HS-27A (cell line): ENCODE data around the gene GRIK4.

ENCODE experiments used
- DNase-seq: peaks from one replicate; pipeline ENCODE4 v3.0.0-alpha.2; 2012; ENCODE audit warnings: low read depth, missing footprints

GRIK4 gene

GRCh38 chr11:120881596-120881995 lies 370.0 kb downstream of the GRIK4 start:
- DNase-seq = no peak

DNA sequence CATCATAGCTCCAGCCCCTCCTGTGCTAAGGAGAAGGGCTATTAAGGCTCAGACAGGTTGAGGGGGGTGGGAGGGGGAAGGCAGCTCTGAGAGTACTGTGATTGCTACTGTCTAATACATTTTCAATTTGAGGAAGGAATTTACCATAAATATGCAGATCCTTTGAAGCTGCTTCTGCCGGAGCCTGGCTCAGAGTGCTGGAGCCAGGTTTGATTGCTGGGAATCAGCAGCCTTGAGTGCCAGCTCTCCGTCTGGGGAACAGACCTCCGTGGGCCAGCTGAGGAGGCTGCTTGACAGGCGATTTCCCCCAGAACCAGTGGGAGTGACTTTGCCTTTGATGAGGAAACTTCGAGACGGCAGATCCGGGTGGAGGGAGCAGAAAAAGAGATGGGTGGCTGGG lies 370.6 kb downstream of the GRIK4 start:
- no peak for DNase-seq

- DNase-seq = no peak
Measured at GRCh38 chr11:120883404-120884080, 372.0 kb downstream of the GRIK4 start.

- DNase-seq = no peak
Measured at GRCh38 chr11:120884154-120885020, 372.8 kb downstream of the GRIK4 start.

DNA sequence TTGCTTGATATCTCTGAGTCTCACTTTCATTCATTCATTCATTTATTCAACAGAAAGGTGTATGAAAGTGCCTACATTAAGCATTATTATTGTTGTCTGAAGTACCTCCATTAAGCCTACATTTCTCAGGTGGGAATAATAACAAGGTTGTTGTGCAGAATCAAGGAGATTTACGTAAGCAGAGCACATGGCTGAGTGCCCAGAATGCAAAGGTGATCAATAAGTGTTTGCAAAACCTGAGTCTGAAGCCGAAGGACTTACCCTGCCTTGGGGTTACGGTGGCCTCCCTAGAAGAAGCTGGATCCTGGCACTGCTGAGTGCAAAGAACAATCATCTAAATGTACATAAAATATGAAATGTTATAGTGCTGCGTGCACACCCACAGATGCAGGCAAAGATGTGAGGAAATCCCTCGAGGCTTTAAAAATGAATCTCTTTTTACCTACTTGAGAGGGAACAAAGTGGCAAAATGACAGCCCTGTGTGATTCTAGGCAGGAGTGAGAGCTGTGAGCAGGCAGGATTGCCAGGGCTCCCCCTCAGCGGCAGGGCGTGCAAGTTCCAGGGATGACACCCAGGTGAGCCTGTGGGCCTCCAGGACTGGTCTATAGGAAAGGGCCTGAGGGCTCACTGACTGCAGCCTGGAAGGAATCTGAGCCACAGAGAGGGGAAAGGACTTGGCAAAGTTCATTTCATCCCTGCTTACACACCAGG lies 379.2 kb downstream of the GRIK4 start:
- no peak for DNase-seq

GRCh38 chr11:120893440-120894201 lies 382.1 kb downstream of the GRIK4 start:
- no peak for DNase-seq

- DNase-seq = no peak
Measured at GRCh38 chr11:120894202-120894985, 382.8 kb downstream of the GRIK4 start.

GRCh38 chr11:120896687-120897086 lies 385.1 kb downstream of the GRIK4 start:
- DNase-seq = no peak

GRCh38 chr11:120898568-120898967 lies 387.0 kb downstream of the GRIK4 start:
- DNase-seq = no peak

DNA sequence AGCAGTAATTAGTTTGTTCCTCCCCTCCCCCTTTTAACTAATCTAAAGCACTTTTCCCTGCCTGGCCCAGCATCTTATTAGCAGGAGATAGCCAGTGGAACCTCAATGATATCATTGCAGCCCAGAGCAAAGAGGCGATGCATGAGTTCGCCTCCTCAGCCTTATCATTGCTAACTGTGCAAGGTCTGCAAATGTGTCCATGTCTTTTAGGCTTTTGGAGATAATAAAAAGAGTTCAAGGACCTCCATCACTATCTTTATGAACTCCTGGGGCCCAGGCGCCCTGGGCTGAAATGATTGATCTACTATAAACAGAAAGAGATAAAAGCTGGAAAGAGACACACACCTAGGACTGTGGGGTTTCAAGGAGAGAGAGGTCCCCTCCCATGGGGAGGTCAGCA lies 388.2 kb downstream of the GRIK4 start:
- DNase-seq = no peak

DNA sequence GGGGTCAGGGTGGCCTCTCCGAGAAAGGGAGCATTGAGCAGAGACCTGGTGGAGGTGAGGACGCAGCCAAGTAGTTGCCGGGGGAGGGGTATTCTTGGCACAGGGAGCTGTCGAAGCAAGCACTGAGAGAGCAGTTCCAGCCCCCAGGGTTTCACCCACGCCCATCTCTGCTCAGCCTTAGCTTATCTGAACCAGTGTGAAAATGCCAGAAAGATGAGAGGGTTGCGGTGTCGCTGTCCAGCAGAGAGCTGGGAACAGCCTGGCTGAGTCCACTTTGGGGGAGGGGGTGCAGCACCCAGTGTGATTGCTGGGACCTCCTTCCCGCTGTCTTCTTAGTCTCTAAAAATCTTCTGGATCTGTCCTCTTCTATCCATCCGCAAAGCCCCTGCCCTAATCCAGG lies 389.1 kb downstream of the GRIK4 start:
- DNase-seq = no peak

- no peak for DNase-seq
Measured at GRCh38 chr11:120903686-120904085, 392.1 kb downstream of the GRIK4 start.

DNA sequence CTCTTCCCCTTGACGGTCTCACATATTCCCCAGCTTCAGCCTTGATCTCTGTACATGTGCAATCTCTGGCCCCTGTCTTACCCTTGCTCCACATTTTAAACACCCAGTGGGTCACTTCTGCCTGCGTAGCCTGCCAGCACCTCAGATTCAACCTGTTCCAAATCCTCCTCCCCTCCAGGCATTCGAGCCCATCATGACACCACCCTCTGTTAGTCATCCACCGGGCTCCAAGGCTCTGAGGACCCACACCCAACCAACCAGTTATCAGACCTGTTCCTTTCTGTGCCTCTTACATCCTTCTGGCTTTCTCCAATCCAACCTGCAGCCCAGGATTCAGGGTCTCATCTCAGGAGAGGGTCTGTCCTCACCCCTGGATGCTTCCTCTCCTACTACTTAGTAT lies 392.6 kb downstream of the GRIK4 start:
- DNase-seq = no peak

DNA sequence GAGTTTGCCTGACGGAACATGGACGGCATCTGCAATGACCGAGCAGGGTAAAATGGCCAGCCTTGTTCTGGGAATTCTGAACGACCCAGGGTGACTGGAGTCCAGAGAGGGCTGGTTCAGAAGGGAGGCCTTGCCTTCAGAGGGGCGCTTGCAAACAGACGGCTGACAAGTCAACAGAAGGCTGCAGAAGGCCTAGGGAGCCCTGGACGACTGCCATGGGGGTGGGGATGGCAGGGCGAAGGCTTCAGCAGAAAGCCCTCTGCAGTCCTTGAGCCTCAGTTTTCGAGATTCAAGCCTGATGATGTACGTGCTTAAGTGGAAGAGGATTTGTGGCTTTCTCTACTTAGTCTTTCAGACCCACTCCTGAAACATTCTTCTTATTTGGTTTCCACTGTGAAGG lies 395.2 kb downstream of the GRIK4 start:
- no peak for DNase-seq

DNA sequence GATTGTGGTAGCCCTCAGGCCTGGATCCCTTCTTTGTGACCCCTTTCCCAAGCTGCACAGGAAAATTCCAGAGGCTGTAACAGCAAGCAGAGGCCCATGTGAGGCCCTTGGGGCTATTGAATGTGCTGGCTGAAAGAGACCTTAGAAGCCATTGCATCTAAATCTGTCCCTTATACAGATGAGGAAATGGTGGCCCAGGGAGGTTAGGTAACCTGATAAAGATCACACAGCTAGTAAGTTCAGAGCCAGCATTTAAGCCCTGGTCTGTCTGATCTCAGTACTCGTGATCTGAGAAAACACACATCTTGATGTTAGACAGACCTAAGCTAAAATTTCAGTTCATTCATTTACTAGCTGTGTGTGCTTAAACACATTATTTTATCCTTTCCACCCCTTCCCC lies 396.4 kb downstream of the GRIK4 start:
- DNase-seq = no peak

- DNase-seq = no peak
Measured at GRCh38 chr11:120908461-120909181, 397.1 kb downstream of the GRIK4 start.

GRCh38 chr11:120909676-120910416 lies 398.3 kb downstream of the GRIK4 start:
- DNase-seq = no peak

DNA sequence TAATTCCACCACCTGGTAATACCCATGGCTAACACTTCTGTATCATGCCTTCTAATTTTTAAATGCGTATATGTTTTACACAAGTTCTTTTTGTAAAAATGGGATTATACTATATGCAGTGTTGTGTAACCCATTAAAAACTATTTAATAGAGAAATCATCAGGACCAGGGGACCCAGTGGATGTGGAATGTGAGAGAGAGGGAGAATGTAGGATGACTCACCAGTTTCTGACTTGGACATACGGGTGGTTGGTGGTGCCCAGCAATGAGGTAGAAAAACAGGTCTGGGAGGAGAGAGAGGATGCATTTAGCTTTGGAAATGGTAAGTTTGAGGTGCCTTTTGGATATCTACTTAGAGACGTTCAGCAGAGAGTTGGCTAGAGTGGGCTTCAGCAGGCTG lies 400.4 kb downstream of the GRIK4 start:
- no peak for DNase-seq

- no peak for DNase-seq
Measured at GRCh38 chr11:120912504-120912903, 401.0 kb downstream of the GRIK4 start.

DNA sequence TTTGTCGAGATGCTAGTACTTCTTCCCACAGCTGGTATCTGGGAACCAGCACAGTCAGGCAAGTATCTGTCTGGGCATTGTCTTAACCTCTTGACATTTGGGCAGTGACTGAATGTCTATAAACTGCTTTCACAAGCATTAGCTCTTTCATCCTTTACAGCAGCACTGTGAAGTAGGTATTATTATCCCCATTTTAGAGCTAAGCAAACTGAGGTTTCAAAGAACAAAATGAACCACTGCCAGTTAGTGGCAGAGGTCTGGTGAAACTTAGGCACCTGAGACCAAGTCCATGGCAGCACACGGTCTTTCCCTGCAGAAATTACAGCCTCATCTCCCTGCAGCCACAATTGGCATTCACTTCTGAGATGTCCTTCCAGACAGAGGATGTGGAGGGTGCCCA lies 401.4 kb downstream of the GRIK4 start:
- no peak for DNase-seq
